Testis (tissue), 2 donors: ENCODE results near the gene IFITM10.

Source experiments
- CTCF ChIP-seq, 3 experiments: fragments of 450-650 bp in 2 of 3; fragments of 200-600 bp in 1 of 3; sonication (generic) in 1 of 3; IDR thresholded peaks; one replicate each; pipeline ENCODE4 v1.5.1; 2016 to 2019; ENCODE audit warnings: antibody characterized with exemption in 3 of 3, mild to moderate bottlenecking in 2 of 3, moderate library complexity in 1 of 3
- POLR2A ChIP-seq: fragments of 450-650 bp; IDR thresholded peaks from one replicate; pipeline ENCODE4 v1.6.1; 2017; ENCODE audit warnings: antibody characterized with exemption, mild to moderate bottlenecking, moderate library complexity

- TF ChIP-seq CTCF (IDR thresholded peaks at IDR 0.05) (no peak), POLR2A (no peak)
Measured at GRCh38 chr11:1752907-1753228, 2.5 kb upstream of the IFITM10 start.
